Keratinocyte (primary cell): ENCODE results near the gene HIPK1. TPM values are rescaled to one million over a fixed set of nuclear protein-coding genes. Genes with fewer than 3 reads are reported as not detected.

Experiments
- DNase-seq: peaks from one replicate; pipeline ENCODE4 v3.0.0-alpha.2; 2011; ENCODE audit warnings: low read depth, missing footprints, low spot score
- FAIRE-seq: peaks from 2 replicates; lab custom pipeline; 2011; peaks lifted over from hg19 to GRCh38; lab: Jason Lieb, UNC
- H2AFZ ChIP-seq: 2 replicates; pipeline ENCODE4 v1.6.0; 2012; ENCODE audit warnings: low read length, control low read depth, inconsistent platforms; ENCODE audit not compliant: control insufficient read depth
- H3K27ac ChIP-seq: 2 replicates; pipeline ENCODE4 v1.5.1; 2011; ENCODE audit warnings: low read length; ENCODE audit not compliant: control insufficient read depth, insufficient read depth
- H3K27me3 ChIP-seq: 3 replicates; pipeline ENCODE4 v1.6.0; 2011; ENCODE audit warnings: low read length; ENCODE audit not compliant: control insufficient read depth, insufficient read depth; ENCODE audit errors: extremely low read depth
- H3K36me3 ChIP-seq, 2 experiments: 2 replicates in 1 of 2; 3 replicates in 1 of 2; pipeline ENCODE4 v1.5.1; 2011; ENCODE audit warnings: low read length in 2 of 2, mild to moderate bottlenecking in 1 of 2; ENCODE audit not compliant: control insufficient read depth in 2 of 2, insufficient read depth in 2 of 2; ENCODE audit errors: extremely low read depth in 1 of 2
- H3K4me1 ChIP-seq: 3 replicates; pipeline ENCODE4 v1.5.1; 2011; ENCODE audit warnings: low read length; ENCODE audit not compliant: control insufficient read depth, insufficient read depth; ENCODE audit errors: extremely low read depth
- H3K4me2 ChIP-seq: 3 replicates; pipeline ENCODE4 v1.6.0; 2011; ENCODE audit warnings: low read depth, low read length; ENCODE audit not compliant: control insufficient read depth, insufficient read depth; ENCODE audit errors: extremely low read depth
- H3K4me3 ChIP-seq, 3 experiments: fragments of 200-600 bp in 1 of 3; sonication (generic) in 1 of 3; 2 replicates in 2 of 3; 3 replicates in 1 of 3; pipeline ENCODE4 v1.5.1; 2011 to 2016; ENCODE audit warnings: low read length in 3 of 3, mild to moderate bottlenecking in 3 of 3, control low read depth in 2 of 3, inconsistent platforms in 1 of 3, low read depth in 1 of 3, mixed read lengths in 1 of 3, mixed run types in 1 of 3, moderate library complexity in 1 of 3; ENCODE audit not compliant: control insufficient read depth in 2 of 3, insufficient read depth in 2 of 3; ENCODE audit errors: extremely low read depth in 1 of 3
- H3K79me2 ChIP-seq: 2 replicates; pipeline ENCODE4 v1.6.0; 2012; ENCODE audit warnings: low read length; ENCODE audit not compliant: control insufficient read depth, insufficient read depth
- H3K9ac ChIP-seq: 3 replicates; pipeline ENCODE4 v1.6.0; 2011; ENCODE audit warnings: low read length; ENCODE audit not compliant: control insufficient read depth, insufficient read depth; ENCODE audit errors: extremely low read depth
- H3K9me1 ChIP-seq: 3 replicates; pipeline ENCODE4 v1.6.0; 2011; ENCODE audit warnings: low read length; ENCODE audit not compliant: control insufficient read depth, insufficient read depth; ENCODE audit errors: extremely low read depth
- H3K9me3 ChIP-seq: 2 replicates; pipeline ENCODE4 v1.5.1; 2012; ENCODE audit warnings: low read depth, low read length; ENCODE audit not compliant: control insufficient read depth
- H4K20me1 ChIP-seq: 3 replicates; pipeline ENCODE4 v1.6.0; 2011; ENCODE audit warnings: low read length; ENCODE audit not compliant: control insufficient read depth, insufficient read depth; ENCODE audit errors: extremely low read depth
- CTCF ChIP-seq, 3 experiments: IDR thresholded peaks in 1 of 3; conservative IDR thresholded peaks in 1 of 3; optimal IDR thresholded peaks in 1 of 3; 2 replicates in 2 of 3; 3 replicates in 1 of 3; pipeline versions ENCODE3 to v1.5.1; 2011; ENCODE audit warnings: low read length in 3 of 3, mild to moderate bottlenecking in 3 of 3, moderate library complexity in 2 of 3, control low read depth in 1 of 3, inconsistent platforms in 1 of 3; ENCODE audit not compliant: insufficient read depth in 2 of 3; ENCODE audit errors: extremely low read depth in 1 of 3
- EZH2 ChIP-seq: IDR thresholded peaks from one replicate; pipeline ENCODE4 v1.6.1; 2012; ENCODE audit warnings: inconsistent platforms, mild to moderate bottlenecking, low read length, moderate library complexity
- dilution Hi-C: fragments of 300-500 bp; cut with MboI; formaldehyde crosslinking; loops from one replicate; pipeline ENCODE4 v1.7.0; 2020; ENCODE audit warnings: low sequenced_read_pairs; ENCODE audit not compliant: extremely low pct_ligation_motif_present
- polyA plus RNA-seq, 5 experiments: library from polyadenylated mRNA; depleted of rRNA in 3 of 5; stranded (reverse) in 3 of 5; stranded (forward) in 1 of 5; unstranded in 1 of 5; fragments of >200 nt; gene quantifications; 1 replicate in 1 of 5; 2 replicates in 3 of 5; 3 replicates in 1 of 5; pipeline versions ENCODE4 v1.2.1 to v1.2.3, GENCODE V29; 2011 to 2012; ENCODE audit warnings: missing spikeins in 2 of 5, low read depth in 1 of 5, low replicate concordance in 1 of 5

Gene HIPK1
- polyA plus RNA-seq, 1 donor (not counting 4 experiments of a cell fraction or from before 2014, with no cell fraction given) = 19.9 TPM

DNA sequence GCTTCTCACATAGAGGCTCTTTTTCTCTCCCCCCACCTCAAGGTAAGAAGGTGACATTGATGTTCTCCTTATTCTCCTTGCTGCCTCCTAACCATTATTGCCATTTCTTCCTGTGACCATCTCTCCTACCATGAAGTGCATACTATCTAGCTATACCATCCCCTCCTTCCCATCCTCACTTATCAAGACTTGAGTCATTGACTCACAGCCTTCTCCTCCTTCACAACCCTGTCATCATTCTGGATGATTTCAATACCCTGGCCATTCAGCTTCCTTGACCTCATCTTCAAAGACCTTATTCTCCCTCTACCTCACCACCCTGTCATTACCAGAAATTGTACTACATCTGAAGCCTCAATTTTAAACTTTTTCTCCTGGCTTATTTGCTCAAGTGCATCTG, 10.9 kb upstream of the HIPK1 start:
- FAIRE-seq = no peak
- no peaks in the 10 kb centered on the region for H3K9me3 ChIP-seq
- dilution Hi-C loops = no loop called here

GRCh38 chr1:113922957-113923356, 6.2 kb upstream of the HIPK1 start:
- H3K27me3 ChIP-seq = no peaks in the 10 kb centered on the region
- no peaks in the 10 kb centered on the region for H3K4me1 ChIP-seq
- no peaks in the 10 kb centered on the region for H3K36me3 ChIP-seq
- no peaks in the 10 kb centered on the region for H3K9me1 ChIP-seq
- DNase-seq = no peak
- dilution Hi-C loops = no loop called here
- H3K79me2 ChIP-seq = no peaks in the 10 kb centered on the region
- H2AFZ ChIP-seq = no peak overlapping the region
- no peak overlapping the region for H3K4me3 ChIP-seq
- no peak for FAIRE-seq
- H3K27ac ChIP-seq = no peak overlapping the region
- no peaks in the 10 kb centered on the region for H4K20me1 ChIP-seq
- H3K4me2 ChIP-seq = no peak overlapping the region
- no peak overlapping the region for H3K9ac ChIP-seq
- TF ChIP-seq EZH2 = no peak
- H3K9me3 ChIP-seq = no peaks in the 10 kb centered on the region

More for the DNA sequence above, 10.9 kb upstream of the HIPK1 start:
- Histone ChIP-seq H3K4me1 (peaks cover 4% of the 10 kb centered on the region), H4K20me1 (no peaks in the 10 kb centered on the region), H3K4me3 (no peak overlapping the region), H3K9me1 (no peaks in the 10 kb centered on the region), H3K9ac (no peak overlapping the region), H3K79me2 (no peaks in the 10 kb centered on the region), H2AFZ (no peak overlapping the region), H3K27ac (no peak overlapping the region), H3K36me3 (no peaks in the 10 kb centered on the region), H3K4me2 (no peak overlapping the region), H3K27me3 (no peaks in the 10 kb centered on the region)
- TF ChIP-seq CTCF (optimal IDR thresholded peaks at IDR 0.05 in 1 of 3, IDR thresholded peaks at IDR 0.05 in 1 of 3, conservative IDR thresholded peaks at IDR 0.05 in 1 of 3; ENCODE audit: extremely low read depth in 1 of 3, insufficient read depth in 2 of 3, low read length in 3 of 3) (no peak), EZH2 (no peak)
- no peak for DNase-seq

GRCh38 chr1:113924473-113924872, 4.7 kb upstream of the HIPK1 start:
- no peaks in the 10 kb centered on the region for H3K36me3 ChIP-seq
- TF ChIP-seq EZH2 (no peak), CTCF (optimal IDR thresholded peaks at IDR 0.05 in 1 of 3, IDR thresholded peaks at IDR 0.05 in 1 of 3, conservative IDR thresholded peaks at IDR 0.05 in 1 of 3; ENCODE audit: extremely low read depth in 1 of 3, insufficient read depth in 2 of 3, low read length in 3 of 3) (no peak)
- H3K27me3 ChIP-seq = no peaks in the 10 kb centered on the region
- no peak overlapping the region for H3K9ac ChIP-seq
- peaks cover 7% of the 10 kb centered on the region for H3K4me1 ChIP-seq
- H3K27ac ChIP-seq = no peak overlapping the region
- H2AFZ ChIP-seq = no peak overlapping the region
- H3K4me2 ChIP-seq = no peak overlapping the region
- H3K79me2 ChIP-seq = no peaks in the 10 kb centered on the region
- DNase-seq = no peak
- dilution Hi-C loops = no loop called here
- no peaks in the 10 kb centered on the region for H4K20me1 ChIP-seq
- H3K9me3 ChIP-seq = no peaks in the 10 kb centered on the region
- H3K9me1 ChIP-seq = no peaks in the 10 kb centered on the region
- no peak for FAIRE-seq
- H3K4me3 ChIP-seq = no peak overlapping the region
